Measurements from ENCODE around the gene HS3ST4.

The HS3ST4 gene

DNA sequence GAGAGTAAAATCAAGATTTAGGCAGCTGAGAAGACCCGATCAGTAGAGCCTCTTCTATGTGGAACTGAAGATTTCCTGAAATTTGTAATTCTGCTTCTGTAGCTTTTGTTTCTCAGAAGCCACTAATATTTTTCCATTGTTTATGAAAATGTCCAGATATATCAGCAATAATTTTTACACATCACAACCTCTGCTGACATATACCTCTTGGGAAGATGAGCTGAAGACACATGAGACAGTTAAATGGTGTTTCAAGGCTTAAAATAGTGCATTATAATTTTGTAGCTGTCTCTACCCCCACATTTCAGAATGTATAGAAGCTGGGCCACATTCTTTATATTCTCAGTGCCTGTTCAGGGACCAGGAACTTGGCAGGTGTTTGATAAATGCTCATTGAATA lies 320.6 kb downstream of the HS3ST4 start:
- Histone ChIP-seq H4K20me1 (ENCODE audit: insufficient read depth, low read length) (no peaks in the 10 kb centered on the region), H3K4me2 (ENCODE audit: low read length) (no peak overlapping the region), H3K27ac (ENCODE audit: low read length) (no peak overlapping the region), H3K9me3 (ENCODE audit: insufficient read depth, low read length) (no peaks in the 10 kb centered on the region), H3K4me1 (ENCODE audit: low read length) (no peaks in the 10 kb centered on the region), H3K79me2 (ENCODE audit: low read length) (no peaks in the 10 kb centered on the region), H3K27me3 (ENCODE audit: low read depth, low read length) (no peaks in the 10 kb centered on the region), H3K4me3 (ENCODE audit: low read length) (no peak overlapping the region), H3K36me3 (replicated peaks; ENCODE audit: low read depth, low read length) (no peaks in the 10 kb centered on the region), H3K9ac (ENCODE audit: low read length) (no peak overlapping the region), H2AFZ (ENCODE audit: low read depth, low read length) (no peak overlapping the region)
- no peak for TF ChIP-seq EZH2phosphoT487 (IDR thresholded peaks at IDR 0.05; ENCODE audit: low read depth)
- TF ChIP-seq, protein P1, sequence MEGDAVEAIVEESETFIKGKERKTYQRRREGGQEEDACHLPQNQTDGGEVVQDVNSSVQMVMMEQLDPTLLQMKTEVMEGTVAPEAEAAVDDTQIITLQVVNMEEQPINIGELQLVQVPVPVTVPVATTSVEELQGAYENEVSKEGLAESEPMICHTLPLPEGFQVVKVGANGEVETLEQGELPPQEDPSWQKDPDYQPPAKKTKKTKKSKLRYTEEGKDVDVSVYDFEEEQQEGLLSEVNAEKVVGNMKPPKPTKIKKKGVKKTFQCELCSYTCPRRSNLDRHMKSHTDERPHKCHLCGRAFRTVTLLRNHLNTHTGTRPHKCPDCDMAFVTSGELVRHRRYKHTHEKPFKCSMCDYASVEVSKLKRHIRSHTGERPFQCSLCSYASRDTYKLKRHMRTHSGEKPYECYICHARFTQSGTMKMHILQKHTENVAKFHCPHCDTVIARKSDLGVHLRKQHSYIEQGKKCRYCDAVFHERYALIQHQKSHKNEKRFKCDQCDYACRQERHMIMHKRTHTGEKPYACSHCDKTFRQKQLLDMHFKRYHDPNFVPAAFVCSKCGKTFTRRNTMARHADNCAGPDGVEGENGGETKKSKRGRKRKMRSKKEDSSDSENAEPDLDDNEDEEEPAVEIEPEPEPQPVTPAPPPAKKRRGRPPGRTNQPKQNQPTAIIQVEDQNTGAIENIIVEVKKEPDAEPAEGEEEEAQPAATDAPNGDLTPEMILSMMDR (IDR thresholded peaks at IDR 0.05; ENCODE audit: low read depth, low read length) = no peak

DNA sequence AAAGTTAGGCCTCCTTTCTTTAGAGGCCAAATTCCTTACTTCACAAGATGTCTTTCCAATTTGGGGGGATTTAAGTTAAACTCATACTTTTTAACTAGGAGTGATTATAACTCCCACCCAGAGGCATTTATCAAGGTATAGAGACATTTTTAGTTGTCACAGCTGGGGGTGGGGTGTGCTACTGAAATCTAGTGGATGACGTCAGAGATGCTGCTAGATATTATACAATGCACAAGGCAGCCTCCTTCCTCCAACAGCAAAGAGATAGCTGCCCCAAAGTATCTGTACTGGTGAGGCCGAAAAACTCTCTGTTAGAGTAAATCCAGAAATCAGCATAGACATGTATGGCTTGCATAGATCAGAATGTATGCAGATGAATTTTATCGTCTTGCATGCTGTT lies 324.0 kb downstream of the HS3ST4 start:
- Histone ChIP-seq H3K79me2 (ENCODE audit: low read length) (no peaks in the 10 kb centered on the region), H3K4me1 (ENCODE audit: low read length) (no peaks in the 10 kb centered on the region), H3K4me3 (ENCODE audit: low read length) (no peak overlapping the region), H2AFZ (ENCODE audit: low read depth, low read length) (no peak overlapping the region), H3K9me3 (ENCODE audit: insufficient read depth, low read length) (no peaks in the 10 kb centered on the region), H3K27ac (ENCODE audit: low read length) (no peak overlapping the region), H3K36me3 (replicated peaks; ENCODE audit: low read depth, low read length) (no peaks in the 10 kb centered on the region), H3K27me3 (ENCODE audit: low read depth, low read length) (peaks cover 4% of the 10 kb centered on the region; the same call in 1 of the 2 replicates), H4K20me1 (ENCODE audit: insufficient read depth, low read length) (no peaks in the 10 kb centered on the region), H3K9ac (ENCODE audit: low read length) (no peak overlapping the region), H3K4me2 (ENCODE audit: low read length) (no peak overlapping the region)
- TF ChIP-seq, protein P1 (IDR thresholded peaks at IDR 0.05; ENCODE audit: low read depth, low read length) = no peak
- TF ChIP-seq EZH2phosphoT487 (IDR thresholded peaks at IDR 0.05; ENCODE audit: low read depth) = no peak

DNA sequence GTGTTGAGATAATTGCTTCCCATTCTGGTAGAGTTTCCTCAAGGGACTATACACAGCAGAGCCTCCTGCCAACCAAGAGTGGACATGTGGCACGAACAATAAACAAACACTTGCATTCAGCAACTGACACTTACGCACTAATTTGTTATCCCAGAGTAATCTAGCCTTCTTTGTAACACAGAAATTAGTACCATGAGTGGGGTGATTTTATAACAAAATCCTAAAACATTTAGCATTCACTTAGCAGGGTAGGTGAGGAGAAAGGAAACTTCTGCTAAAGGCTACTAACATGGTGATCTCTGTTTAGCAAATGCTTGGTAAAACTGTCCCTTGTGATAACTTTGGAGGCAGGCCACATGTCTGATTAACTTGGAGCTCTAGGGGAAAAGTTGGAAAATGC lies 325.2 kb downstream of the HS3ST4 start:
- H3K4me1 ChIP-seq (ENCODE audit: low read length) = no peaks in the 10 kb centered on the region
- no peak overlapping the region for H3K27ac ChIP-seq (ENCODE audit: low read length)

DNA sequence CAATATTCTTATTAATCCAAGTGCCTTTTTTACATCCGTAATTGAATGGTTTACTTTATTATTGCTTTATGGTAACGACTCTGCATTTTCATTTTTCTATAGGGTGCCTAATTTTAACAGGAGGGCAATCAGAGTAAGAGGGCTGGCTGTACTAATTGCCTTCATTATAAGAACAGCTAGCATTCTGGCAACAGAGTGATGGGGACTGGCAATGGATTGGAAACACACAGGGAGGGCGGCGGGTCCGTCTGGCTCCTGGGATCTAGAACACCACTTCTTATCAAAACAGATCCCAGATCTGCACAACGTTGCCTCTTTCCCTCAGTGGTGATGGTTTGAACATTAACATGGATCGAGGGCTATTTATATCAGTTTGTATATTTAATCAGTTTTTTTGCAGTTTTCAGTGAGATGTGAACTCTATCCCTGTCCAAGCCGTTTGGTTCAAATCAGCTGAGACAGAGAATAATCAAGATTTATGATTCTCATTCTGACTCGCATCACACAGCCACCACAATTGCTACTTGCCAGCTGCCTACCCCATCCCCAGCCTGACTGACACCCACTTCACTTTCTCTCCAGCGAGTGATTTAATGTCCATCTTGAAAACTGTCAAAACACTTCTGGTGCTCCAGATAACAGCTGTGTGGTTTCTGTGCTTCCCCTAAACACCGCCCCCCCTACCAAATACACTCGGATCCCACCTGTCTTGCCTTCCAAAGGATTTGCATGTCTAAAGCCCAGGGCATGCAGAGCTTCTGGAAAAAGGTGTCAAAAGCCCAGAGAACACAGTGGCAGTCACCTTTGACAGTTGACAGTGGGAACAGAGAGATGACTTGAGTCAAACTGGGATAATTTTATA lies 327.9 kb downstream of the HS3ST4 start:
- H4K20me1 ChIP-seq (ENCODE audit: insufficient read depth, low read length) = no peaks in the 10 kb centered on the region
- no peaks in the 10 kb centered on the region for H3K79me2 ChIP-seq (ENCODE audit: low read length)
- peaks cover 4% of the 10 kb centered on the region; the same call in 1 of the 2 replicates for H3K27me3 ChIP-seq (ENCODE audit: low read depth, low read length)
- no peaks in the 10 kb centered on the region for H3K9me3 ChIP-seq (ENCODE audit: insufficient read depth, low read length)
- H2AFZ ChIP-seq (ENCODE audit: low read depth, low read length) = no peak overlapping the region
- H3K9ac ChIP-seq (ENCODE audit: low read length) = no peak overlapping the region
- no peak overlapping the region for H3K4me2 ChIP-seq (ENCODE audit: low read length)
- H3K36me3 ChIP-seq (replicated peaks; ENCODE audit: low read depth, low read length) = no peaks in the 10 kb centered on the region
- no peak for TF ChIP-seq EZH2phosphoT487 (IDR thresholded peaks at IDR 0.05; ENCODE audit: low read depth)
- TF ChIP-seq, protein P1 (IDR thresholded peaks at IDR 0.05; ENCODE audit: low read depth, low read length) = no peak
- H3K4me3 ChIP-seq (ENCODE audit: low read length) = no peak overlapping the region
- no peaks in the 10 kb centered on the region for H3K4me1 ChIP-seq (ENCODE audit: low read length)
- no peak overlapping the region for H3K27ac ChIP-seq (ENCODE audit: low read length)

More for the DNA sequence above, 325.2 kb downstream of the HS3ST4 start:
- Histone ChIP-seq H4K20me1 (ENCODE audit: insufficient read depth, low read length) (no peaks in the 10 kb centered on the region), H3K9ac (ENCODE audit: low read length) (no peak overlapping the region), H2AFZ (ENCODE audit: low read depth, low read length) (no peak overlapping the region), H3K79me2 (ENCODE audit: low read length) (no peaks in the 10 kb centered on the region), H3K9me3 (ENCODE audit: insufficient read depth, low read length) (no peaks in the 10 kb centered on the region), H3K4me3 (ENCODE audit: low read length) (no peak overlapping the region), H3K27me3 (ENCODE audit: low read depth, low read length) (peaks cover 4% of the 10 kb centered on the region; the same call in 1 of the 2 replicates), H3K36me3 (replicated peaks; ENCODE audit: low read depth, low read length) (no peaks in the 10 kb centered on the region), H3K4me2 (ENCODE audit: low read length) (no peak overlapping the region)
- TF ChIP-seq, protein P1 (IDR thresholded peaks at IDR 0.05; ENCODE audit: low read depth, low read length) = no peak
- no peak for TF ChIP-seq EZH2phosphoT487 (IDR thresholded peaks at IDR 0.05; ENCODE audit: low read depth)
